A673 (cell line): ENCODE results near the gene NR5A1. TPM values are rescaled to one million over a fixed set of nuclear protein-coding genes. Genes with fewer than 3 reads are reported as not detected.

Experiments used
- BruUV-seq: library from RNA; stranded (reverse); fragments of 400-500 nt; replicated peaks from 2 replicates; lab custom pipeline; 2021; lab: Mats Ljungman, UMichigan
- CTCF ChIA-PET: fragments of 300-600 bp; sonication (Branson Sonifier 250); formaldehyde crosslinking; loops from one replicate; lab custom pipeline; 2022; ENCODE audit warnings: antibody characterized with exemption; lab: Charles Lee
- POLR2A ChIA-PET: fragments of 300-600 bp; sonication (Branson Sonifier 250); formaldehyde crosslinking; loops from one replicate; lab custom pipeline; 2022; ENCODE audit warnings: antibody characterized with exemption; ENCODE audit not compliant: low non-redundant PET; lab: Charles Lee
- DNase-seq: peaks from one replicate; pipeline ENCODE4 v3.0.0-alpha.2; 2015; ENCODE audit warnings: low spot score
- H3K27ac ChIP-seq: fragments of 200-600 bp; sonication (generic); 2 replicates; pipeline ENCODE4 v1.5.1; 2016; ENCODE audit warnings: mixed run types, low read depth, mild to moderate bottlenecking, mixed read lengths, antibody characterized with exemption, low read length; ENCODE audit not compliant: poor library complexity, severe bottlenecking
- H3K27me3 ChIP-seq: fragments of 200-600 bp; sonication (generic); replicated peaks from 2 replicates; pipeline ENCODE4 v1.6.1; 2017; ENCODE audit warnings: mixed run types, low read depth, mild to moderate bottlenecking, mixed read lengths, antibody characterized with exemption, low read length; ENCODE audit not compliant: insufficient read depth, poor library complexity
- H3K36me3 ChIP-seq: fragments of 200-600 bp; sonication (generic); 2 replicates; pipeline ENCODE4 v1.6.1; 2016; ENCODE audit warnings: mixed run types, mild to moderate bottlenecking, mixed read lengths, antibody characterized with exemption, low read length; ENCODE audit not compliant: insufficient read depth, poor library complexity, severe bottlenecking
- H3K4me1 ChIP-seq: fragments of 200-600 bp; sonication (generic); 2 replicates; pipeline ENCODE4 v1.6.1; 2017; ENCODE audit warnings: mixed run types, mild to moderate bottlenecking, mixed read lengths, antibody characterized with exemption, low read length; ENCODE audit not compliant: insufficient read depth, poor library complexity, severe bottlenecking
- H3K4me3 ChIP-seq: fragments of 200-600 bp; sonication (generic); 2 replicates; pipeline ENCODE4 v1.5.1; 2016; ENCODE audit warnings: low read depth, mixed run types, mild to moderate bottlenecking, mixed read lengths, low read length; ENCODE audit not compliant: poor library complexity, severe bottlenecking
- H3K9me3 ChIP-seq: fragments of 200-600 bp; sonication (generic); 2 replicates; pipeline ENCODE4 v1.6.1; 2016; ENCODE audit warnings: mixed run types, low read depth, mild to moderate bottlenecking, mixed read lengths, antibody characterized with exemption, low read length; ENCODE audit not compliant: poor library complexity, severe bottlenecking
- EZH2 ChIP-seq: fragments of 200-600 bp; sonication (generic); IDR thresholded peaks from 2 replicates; pipeline ENCODE4 v1.6.1; 2017; ENCODE audit warnings: borderline replicate concordance, low read depth, mild to moderate bottlenecking, mixed read lengths, antibody characterized with exemption, low read length; ENCODE audit not compliant: poor library complexity, severe bottlenecking
- intact Hi-C: fragments of 100-400 bp; cut with micrococcal nuclease; formaldehyde crosslinking; loops from one replicate; pipeline ENCODE4 v1.10.0; 2022; ENCODE audit not compliant: unreplicated experiment
- total RNA-seq: library from RNA; stranded (reverse); gene quantifications from 2 replicates; pipeline ENCODE4 v1.2.3, GENCODE V29; 2021
- TF ChIP-seq, protein P1 (sequence below): fragments of 300-800, 200-600 bp; sonication (generic); conservative IDR thresholded peaks from 2 replicates; pipeline ENCODE4 v1.5.1; 2017; ENCODE audit warnings: low read depth, mild to moderate bottlenecking, antibody characterized with exemption, low read length, moderate library complexity, mixed read lengths

The NR5A1 gene
- total RNA-seq, 1 experiment from 2014 or later, result not detected

DNA sequence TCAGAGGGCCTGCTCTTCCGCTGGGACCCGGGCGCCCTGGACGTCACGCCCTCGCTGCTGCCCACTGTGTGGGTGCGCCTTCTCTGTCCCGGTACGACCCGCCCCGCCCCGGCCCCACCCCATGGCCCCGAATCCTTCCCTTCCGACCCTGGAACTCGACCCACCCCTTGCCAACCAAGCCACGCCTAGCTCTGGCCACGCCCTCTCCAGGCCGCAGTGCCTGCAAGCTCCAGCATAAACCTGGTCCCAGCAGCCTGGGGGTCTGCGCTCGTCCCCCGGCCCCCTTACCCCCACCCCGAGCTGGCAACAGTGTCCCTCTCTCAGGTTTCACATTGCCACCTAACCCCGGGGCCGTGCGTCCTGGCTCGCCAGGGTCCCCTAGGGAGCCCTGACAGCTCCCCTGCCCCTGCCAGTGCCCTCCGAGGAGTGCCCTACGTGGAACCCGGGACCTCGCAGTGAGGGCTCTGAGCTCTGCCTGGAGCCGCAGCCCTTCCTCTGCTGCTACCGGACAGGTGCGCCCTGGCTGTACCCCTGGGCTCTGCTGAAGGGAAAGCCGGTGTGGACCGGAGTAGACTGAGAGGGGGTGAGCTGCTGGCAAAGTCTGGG is 53.5 kb downstream of the NR5A1 start:
- POLR2A ChIA-PET, result no interaction called here
- CTCF ChIA-PET, result no interaction called here
- Histone ChIP-seq H3K27me3 (no peaks in the 10 kb centered on the region), H3K27ac (no peak overlapping the region), H3K4me3 (no peak overlapping the region), H3K36me3 (no peaks in the 10 kb centered on the region), H3K4me1 (peaks cover 8% of the 10 kb centered on the region), H3K9me3 (no peaks in the 10 kb centered on the region)
- no TSS peak for BruUV-seq
- intact Hi-C loops, result no loop called here
- TF ChIP-seq, protein P1, sequence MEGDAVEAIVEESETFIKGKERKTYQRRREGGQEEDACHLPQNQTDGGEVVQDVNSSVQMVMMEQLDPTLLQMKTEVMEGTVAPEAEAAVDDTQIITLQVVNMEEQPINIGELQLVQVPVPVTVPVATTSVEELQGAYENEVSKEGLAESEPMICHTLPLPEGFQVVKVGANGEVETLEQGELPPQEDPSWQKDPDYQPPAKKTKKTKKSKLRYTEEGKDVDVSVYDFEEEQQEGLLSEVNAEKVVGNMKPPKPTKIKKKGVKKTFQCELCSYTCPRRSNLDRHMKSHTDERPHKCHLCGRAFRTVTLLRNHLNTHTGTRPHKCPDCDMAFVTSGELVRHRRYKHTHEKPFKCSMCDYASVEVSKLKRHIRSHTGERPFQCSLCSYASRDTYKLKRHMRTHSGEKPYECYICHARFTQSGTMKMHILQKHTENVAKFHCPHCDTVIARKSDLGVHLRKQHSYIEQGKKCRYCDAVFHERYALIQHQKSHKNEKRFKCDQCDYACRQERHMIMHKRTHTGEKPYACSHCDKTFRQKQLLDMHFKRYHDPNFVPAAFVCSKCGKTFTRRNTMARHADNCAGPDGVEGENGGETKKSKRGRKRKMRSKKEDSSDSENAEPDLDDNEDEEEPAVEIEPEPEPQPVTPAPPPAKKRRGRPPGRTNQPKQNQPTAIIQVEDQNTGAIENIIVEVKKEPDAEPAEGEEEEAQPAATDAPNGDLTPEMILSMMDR, result no peak
- TF ChIP-seq EZH2, result no peak
- no peak for DNase-seq

DNA sequence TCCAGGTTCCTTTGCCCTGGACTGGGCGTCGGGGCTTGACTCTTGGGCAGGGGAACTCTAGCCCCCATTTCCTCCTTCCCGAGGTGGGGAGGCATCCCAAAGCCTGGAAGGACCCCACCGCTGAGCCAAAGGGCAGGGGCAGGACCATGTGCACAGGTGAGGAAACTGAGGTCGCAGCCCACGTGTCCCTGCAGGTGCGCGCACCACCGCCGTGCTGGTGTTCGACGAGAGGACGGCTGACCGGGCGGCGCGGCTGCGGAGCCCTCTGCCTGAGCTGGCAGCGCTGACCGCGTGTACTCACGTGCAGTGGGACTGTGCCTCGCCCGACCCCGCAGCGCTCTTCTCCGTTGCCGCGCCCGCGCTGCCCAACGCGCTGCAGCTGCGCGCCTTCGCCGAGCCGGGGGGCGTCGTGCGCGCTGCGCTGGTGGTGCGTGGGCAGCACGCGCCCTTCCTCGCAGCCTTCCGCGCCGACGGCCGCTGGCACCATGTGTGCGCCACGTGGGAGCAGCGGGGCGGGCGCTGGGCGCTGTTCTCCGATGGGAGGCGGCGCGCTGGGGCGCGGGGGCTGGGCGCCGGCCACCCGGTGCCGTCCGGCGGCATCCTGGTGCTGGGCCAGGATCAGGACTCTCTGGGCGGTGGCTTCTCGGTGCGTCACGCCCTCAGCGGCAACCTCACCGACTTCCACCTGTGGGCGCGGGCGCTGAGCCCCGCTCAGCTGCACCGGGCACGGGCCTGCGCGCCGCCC is 54.2 kb downstream of the NR5A1 start:
- BruUV-seq, result no TSS peak
- TF ChIP-seq, protein P1, result no peak
- no peak for TF ChIP-seq EZH2
- no peaks in the 10 kb centered on the region for H3K36me3 ChIP-seq
- ChIA-PET POLR2A (no interaction called here), CTCF (no interaction called here)
- intact Hi-C loops, result no loop called here
- H3K27me3 ChIP-seq, result no peaks in the 10 kb centered on the region
- H3K27ac ChIP-seq, result no peak overlapping the region
- no peaks in the 10 kb centered on the region for H3K9me3 ChIP-seq
- no peak for DNase-seq
- peaks cover 8% of the 10 kb centered on the region for H3K4me1 ChIP-seq
- no peak overlapping the region for H3K4me3 ChIP-seq

DNA sequence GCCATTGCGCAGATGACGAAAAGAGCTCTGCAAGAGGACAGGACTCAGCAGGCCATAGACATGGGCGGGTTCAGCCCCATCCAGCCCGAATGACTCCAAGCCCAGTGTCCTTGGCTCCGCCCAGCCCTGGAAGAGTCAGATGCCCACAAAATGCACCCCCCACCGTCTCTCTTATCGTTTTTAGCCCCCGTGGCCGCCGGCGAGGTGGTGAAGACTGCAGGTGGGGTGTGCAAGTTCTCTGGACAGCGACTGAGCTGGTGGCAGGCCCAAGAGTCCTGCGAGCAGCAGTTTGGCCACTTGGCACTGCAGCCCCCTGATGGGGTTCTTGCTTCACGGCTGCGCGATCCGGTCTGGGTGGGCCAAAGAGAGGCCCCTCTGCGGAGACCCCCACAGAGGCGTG is 54.9 kb downstream of the NR5A1 start:
- BruUV-seq, result no TSS peak
- ChIA-PET POLR2A (no interaction called here), CTCF (no interaction called here)
- intact Hi-C loops, result no loop called here
- Histone ChIP-seq H3K4me3 (no peak overlapping the region), H3K4me1 (peaks cover 8% of the 10 kb centered on the region), H3K36me3 (no peaks in the 10 kb centered on the region), H3K27me3 (no peaks in the 10 kb centered on the region), H3K27ac (no peak overlapping the region), H3K9me3 (no peaks in the 10 kb centered on the region)
- no peak for DNase-seq
- no peak for TF ChIP-seq EZH2
- TF ChIP-seq, protein P1, result no peak
